ENCODE data around the gene MYO3B.

MYO3B gene

GRCh38 chr2:170375192-170375591 lies 197.2 kb downstream of the MYO3B start:
- DNase-seq = no peak

DNA sequence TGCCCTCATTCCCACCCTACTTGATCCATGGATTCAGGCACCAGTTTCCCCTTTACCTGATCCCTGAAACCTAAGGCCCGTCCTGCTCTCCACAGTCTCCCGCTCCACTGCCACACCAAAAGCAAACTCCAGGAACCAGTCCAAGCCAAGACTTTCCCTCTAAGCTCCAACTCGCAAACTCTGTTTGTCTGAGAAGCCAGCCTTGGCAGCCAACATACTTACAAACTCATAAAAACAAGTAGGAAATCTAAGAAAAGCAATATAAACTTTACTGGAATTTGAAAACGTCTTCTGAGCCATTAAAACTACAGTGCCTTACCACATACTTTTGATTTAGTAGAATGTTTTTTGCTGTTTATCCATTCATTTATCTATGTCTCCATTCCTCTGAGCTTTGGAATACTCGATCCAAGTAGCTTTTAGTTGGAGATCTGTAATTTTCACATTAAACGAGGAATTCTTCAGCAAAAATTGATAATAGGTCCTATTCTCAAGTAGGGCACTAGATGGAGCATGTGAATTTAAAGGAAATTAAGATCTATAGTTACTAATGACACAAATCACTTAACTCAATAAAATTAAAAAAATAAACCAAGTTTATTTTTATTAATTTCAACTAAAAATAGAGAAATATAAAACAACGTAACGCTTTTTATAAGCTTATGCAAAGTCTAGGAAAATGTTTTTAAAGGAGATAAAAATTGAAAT lies 199.7 kb downstream of the MYO3B start:
- DNase-seq = no peak

DNA sequence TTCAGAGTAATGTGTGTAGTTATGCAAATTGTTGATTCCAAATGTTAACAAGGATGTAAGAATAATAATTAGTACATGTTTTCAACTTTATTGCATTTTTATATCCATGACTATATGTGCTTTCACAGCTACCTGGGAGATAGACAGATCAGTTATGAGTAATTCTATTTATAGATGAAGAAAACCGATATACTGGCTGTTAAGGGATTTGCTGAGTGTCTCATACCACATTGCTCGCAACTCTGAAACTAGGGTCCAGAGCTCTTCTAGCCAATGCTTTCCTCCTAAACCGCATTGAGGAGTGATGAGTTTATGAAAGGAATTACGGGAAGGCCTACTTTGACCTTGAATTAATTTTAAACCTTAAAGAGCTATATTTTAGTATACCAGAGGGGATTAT lies 202.3 kb downstream of the MYO3B start:
- DNase-seq = no peak

DNA sequence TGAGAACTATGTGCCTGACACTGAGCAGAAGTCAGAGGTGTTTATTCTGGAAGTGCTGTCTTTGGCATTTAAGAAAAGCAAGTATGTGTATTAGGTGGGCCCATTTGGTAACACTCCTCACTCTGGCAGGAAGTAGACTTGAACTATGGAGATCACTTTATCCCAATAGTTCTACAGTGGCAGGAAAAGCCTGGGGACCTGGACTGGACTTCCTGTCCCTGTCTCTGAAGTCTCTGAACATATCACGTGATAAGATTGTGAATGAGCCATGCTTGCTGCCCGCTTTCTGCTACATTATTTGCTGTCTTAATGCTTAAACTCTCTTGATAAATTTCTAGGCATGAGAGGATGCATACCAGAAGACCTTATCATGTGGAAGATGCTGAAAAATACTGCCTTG lies 203.7 kb downstream of the MYO3B start:
- DNase-seq = no peak

GRCh38 chr2:170386554-170386953 lies 208.6 kb downstream of the MYO3B start:
- DNase-seq = no peak

- no peak for DNase-seq
These were observed 213.1 kb downstream of the MYO3B start for GRCh38 chr2:170391018-170391417.

DNA sequence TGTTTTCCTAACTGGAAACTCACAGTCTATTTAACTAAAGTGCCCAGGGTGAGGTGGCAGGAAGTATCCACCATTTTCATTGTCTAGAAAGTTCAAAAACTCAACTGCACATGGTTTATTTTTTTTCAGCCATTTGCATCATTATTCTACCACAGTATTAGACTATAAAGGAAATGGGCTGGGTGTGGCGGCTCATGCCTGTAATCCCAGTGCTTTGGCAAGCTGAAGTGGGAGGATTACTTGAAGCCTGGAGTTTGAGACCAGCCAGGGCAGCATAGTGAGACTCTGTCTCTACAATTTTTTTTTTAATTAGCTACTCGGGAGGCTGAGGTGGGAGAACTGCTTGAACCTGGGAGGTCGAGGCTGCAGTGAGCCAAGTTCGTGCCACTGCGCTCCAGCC lies 213.8 kb downstream of the MYO3B start:
- no peak for DNase-seq

DNA sequence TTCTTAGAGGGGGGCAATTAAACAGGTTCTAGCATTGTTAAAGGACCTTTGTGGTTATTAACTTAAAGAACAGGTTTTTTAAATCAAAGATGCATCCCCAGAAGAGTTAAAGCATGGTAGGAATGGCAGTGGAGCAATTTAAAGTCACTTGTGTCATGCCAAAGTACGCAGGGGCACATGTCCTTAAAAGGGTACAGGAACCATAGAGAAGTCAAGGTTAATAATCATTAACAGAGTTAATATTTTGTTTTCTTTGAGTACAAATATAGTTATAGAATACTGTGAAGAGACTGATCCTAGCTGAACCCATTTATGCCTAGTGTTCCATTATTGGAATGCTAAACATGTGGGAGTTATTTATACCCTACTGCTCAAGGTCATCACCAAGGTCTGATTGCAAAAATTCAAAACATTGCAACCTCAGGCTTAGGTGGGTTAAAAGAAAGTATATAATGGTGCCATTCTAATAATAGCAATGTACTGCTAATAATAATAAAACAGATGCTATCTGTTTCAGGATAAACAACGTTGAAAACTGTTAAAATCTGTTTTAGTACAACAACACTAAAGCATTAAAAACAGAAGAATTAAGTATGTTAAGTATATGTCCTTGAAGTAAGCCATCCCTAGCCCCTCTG lies 216.0 kb downstream of the MYO3B start:
- no peak for DNase-seq

GRCh38 chr2:170394641-170395387 lies 216.9 kb downstream of the MYO3B start:
- DNase-seq = no peak

DNA sequence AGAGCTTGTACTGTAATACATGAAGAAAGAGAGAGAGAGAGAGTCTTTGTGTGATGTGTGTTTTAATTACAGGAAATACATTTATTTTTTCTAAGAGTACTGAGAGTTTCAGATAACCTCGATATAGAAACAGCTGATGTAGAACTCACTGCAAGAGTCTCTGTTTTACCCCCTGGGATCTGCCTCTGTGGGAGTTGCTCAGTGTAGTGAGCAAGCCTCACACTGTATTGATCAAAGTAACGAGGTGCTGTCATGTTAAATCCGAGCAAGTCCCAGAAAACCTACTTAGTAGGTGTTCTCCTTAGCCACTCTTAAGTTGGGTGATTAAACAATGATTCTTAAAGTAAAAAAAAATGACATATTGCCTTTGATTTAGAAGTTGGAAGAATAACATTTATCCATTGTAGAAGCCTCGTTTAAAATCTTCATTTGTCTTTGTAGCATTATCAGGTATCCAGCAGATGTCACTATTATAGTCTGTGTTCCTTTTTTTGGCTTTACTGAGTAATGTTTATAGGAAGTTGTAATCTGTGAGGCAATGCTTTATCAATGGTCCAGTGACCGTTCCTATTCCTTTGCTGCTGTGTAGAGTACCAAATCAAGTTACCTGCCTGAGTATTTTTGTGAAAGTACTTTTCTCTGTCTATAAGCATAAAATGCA lies 219.0 kb downstream of the MYO3B start:
- DNase-seq = no peak

- DNase-seq = no peak
These were observed 223.2 kb downstream of the MYO3B start for GRCh38 chr2:170401187-170401586.

DNA sequence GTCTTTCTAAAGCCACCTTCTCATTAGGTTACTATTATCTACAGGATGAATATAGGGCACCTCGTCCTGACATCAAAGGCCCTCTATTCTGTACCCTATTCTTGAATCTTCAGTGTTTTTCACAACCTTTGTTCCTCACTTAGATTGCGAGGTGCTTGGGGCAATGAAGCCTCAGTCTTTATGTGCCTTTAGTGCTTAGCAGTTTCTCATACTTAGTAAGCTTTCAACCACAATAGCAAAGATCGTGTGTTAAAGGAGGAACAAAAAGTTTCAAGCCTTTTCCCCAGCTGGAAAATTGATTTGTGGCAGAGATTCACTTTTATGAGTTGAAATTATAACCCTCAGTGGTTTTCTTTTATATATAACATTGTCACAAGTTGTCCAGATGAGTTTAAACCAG lies 226.9 kb downstream of the MYO3B start:
- no peak for DNase-seq

- DNase-seq = no peak
These were observed 227.4 kb downstream of the MYO3B start for GRCh38 chr2:170405326-170405725.

- DNase-seq = no peak
These were observed 230.7 kb downstream of the MYO3B start for GRCh38 chr2:170408461-170409163.

DNA sequence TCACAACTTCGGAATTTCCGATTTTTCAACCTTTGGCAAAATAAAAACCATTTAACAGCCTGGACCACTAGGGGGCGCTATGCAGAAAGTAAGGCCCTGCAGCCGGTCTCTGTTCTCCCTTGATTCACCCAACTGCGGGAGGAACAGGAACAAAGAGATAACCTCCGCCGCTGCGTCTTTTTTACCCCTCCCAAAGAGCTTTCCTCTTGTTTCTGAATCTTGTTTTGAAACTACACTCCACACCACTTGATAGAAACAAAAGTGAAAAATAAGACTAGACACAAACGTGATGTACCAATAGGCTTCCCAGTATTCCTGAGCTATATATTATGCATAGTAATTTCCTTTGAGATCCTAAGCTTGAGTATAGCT lies 231.2 kb downstream of the MYO3B start:
- DNase-seq = peak; percentile 1 to 5

DNA sequence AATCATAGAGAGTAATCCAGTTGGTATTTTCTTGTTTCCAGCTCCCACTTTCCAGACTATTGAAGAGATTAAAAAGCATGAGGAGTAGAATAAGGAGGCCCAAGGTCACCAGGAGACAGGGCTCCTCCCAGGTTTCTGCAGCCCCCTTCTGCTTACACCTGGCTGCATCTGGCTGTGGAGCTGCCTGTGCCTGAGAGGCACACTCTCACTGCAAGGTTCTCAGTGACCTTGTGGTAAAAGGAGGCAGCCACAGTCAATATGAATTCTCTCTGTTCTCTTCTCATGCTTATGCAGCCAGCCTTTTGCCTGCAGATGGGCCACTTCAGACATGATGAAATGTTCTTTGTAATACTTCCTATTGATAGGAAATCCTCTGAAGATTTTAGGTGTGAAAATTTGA lies 233.7 kb downstream of the MYO3B start:
- DNase-seq = no peak

DNA sequence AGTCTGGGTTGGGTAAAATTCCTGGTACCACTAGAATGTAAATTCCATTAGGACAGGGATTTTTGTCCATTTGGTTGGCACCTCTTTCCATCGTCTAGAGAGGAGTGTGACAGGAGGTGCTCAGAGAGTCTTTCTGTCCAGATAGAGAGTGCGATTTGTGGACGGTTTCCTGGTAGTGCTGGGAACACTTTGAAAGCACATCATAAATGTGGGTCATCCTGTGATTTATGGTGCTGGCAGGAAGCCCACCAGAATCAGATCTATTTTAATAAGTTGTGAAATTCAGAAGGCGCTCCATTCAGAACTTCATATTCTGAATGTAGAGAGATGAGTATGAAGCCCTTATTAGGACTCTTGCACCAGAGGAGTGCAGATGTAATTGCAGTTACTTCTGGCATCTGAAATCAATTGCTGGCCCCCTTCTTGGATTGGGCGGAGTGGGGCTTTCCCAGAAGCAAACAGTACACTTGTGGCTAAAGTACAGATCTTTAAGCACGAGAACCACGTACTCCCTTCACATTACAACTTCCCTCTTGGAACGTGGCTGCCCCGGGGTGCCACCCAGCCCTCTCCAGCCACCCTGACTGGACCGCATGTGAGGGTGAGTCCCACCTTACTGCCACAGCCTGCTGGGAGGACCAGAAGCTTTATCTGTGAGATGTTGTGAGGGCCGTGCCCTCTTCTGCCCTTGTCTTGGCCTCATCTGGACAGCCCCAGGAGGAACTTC lies 243.2 kb downstream of the MYO3B start:
- DNase-seq = no peak

DNA sequence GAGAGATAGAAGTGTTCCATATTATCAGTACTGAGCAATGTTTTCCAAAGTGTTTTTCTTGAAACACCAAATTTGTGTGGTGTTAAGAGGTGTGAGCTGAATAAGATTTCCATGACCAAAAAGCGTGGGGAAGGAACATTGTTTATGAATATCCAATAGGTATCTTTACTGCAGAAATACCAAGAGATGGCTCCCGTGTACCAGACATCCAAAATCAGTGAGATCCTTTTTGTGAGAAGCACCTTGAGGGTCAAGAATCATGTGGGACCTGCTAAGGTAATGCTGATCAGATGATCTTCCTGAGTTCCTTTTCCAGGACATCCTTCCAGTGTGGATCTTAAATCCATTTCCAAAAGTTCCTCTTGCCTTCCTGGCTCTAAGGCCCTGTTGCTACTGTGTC lies 246.0 kb downstream of the MYO3B start:
- DNase-seq = no peak

DNA sequence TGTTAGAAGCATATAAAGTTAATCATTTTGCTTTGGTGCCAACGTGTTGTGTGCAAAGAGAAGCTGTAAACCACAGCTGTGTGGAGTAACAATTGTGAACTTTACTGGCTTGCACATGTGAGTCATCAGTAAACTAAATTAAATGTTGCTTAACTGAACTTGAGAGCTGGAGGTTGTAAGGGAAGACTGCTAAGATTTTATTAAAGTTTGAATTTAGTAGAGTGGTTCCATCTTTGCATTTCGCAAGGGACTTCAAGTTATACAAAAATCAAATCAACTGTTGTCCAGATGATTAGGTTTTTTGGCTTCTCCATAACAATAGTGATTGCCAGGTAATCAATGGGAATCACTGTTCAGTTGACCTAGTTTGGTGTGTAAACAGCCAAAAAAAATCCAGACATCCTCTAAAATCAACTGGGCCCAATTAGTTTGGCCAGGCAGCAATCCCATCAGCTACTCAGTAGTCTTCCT lies 247.4 kb downstream of the MYO3B start:
- no peak for DNase-seq

DNA sequence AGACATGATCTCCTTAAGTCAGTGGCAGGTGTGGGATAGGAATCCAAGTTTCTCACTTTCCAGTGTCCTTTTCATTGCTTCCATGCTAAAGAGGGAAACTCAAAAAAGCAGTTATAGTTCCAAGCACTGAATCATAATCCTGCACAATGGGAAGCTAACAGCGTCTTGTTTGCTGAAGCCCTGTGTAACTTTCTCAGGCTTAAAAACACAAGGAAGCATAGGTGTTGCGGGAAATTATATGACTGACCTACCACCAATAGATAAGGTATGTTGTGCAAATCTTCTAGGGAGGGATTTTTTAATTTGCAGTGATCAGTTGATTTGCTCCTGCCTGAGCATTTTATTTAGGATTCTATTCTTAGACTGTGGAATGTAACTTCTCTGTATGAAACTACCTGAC lies 250.9 kb downstream of the MYO3B start:
- no peak for DNase-seq

DNA sequence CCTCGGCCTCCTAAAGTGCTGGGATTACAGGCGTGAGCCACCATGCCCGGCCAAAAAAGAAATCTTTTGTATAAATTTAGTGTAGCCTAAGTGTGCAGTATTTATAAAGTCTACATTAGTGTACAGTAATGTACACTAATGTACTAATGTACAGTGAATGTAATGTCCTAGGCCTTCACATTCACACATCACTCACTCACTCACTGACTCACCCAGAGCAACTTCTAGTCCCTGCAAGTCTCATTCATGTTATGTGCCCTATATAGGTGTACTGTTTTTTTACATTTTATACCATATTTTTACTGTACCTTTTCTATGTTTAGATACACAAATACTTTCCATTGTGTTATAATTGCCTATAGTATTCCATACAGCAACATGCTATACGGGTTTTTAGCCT lies 254.9 kb downstream of the MYO3B start:
- DNase-seq = no peak

GRCh38 chr2:170433448-170433847 lies 255.5 kb downstream of the MYO3B start:
- DNase-seq = no peak

Data from NCI-H187 (cell line).